Rectal smooth muscle tissue (tissue), 1 donor: ENCODE data around the gene VIT.

Experiments used
- H3K27ac ChIP-seq: one replicate; pipeline ENCODE4 v1.7.0; 2013; ENCODE audit warnings: low read depth, low read length, inconsistent platforms
- H3K27me3 ChIP-seq: one replicate; pipeline ENCODE4 v1.7.0; 2013; ENCODE audit warnings: low read length; ENCODE audit not compliant: control insufficient read depth, insufficient read depth
- H3K36me3 ChIP-seq: one replicate; pipeline ENCODE4 v1.7.0; 2013; ENCODE audit warnings: low read length; ENCODE audit not compliant: control insufficient read depth, insufficient read depth
- H3K4me1 ChIP-seq: one replicate; pipeline ENCODE4 v1.7.0; 2013; ENCODE audit warnings: low read length; ENCODE audit not compliant: control insufficient read depth, insufficient read depth
- H3K4me3 ChIP-seq: one replicate; pipeline ENCODE4 v1.7.0; 2013; ENCODE audit warnings: low read length
- H3K9ac ChIP-seq: one replicate; pipeline ENCODE4 v1.7.0; 2013; ENCODE audit warnings: low read length

VIT gene

GRCh38 chr2:36834203-36834602 is 137.7 kb downstream of the VIT start:
- Histone ChIP-seq H3K4me3 (no peak overlapping the region), H3K9ac (no peak overlapping the region), H3K27me3 (no peaks in the 10 kb centered on the region), H3K36me3 (no peaks in the 10 kb centered on the region), H3K27ac (no peak overlapping the region), H3K4me1 (no peaks in the 10 kb centered on the region)

- no peaks in the 10 kb centered on the region for H3K4me1 ChIP-seq
- no peaks in the 10 kb centered on the region for H3K27me3 ChIP-seq
- H3K36me3 ChIP-seq, result no peaks in the 10 kb centered on the region
- no peak overlapping the region for H3K4me3 ChIP-seq
- no peak overlapping the region for H3K27ac ChIP-seq
- H3K9ac ChIP-seq, result no peak overlapping the region
Observed at GRCh38 chr2:36834731-36835524, 138.4 kb downstream of the VIT start.

GRCh38 chr2:36839976-36840617 is 143.6 kb downstream of the VIT start:
- no peak overlapping the region for H3K9ac ChIP-seq
- no peak overlapping the region for H3K27ac ChIP-seq
- no peak overlapping the region for H3K4me3 ChIP-seq

GRCh38 chr2:36843838-36844237 is 147.3 kb downstream of the VIT start:
- no peak overlapping the region for H3K4me3 ChIP-seq
- H3K27ac ChIP-seq, result no peak overlapping the region
- H3K4me1 ChIP-seq, result no peaks in the 10 kb centered on the region
- H3K9ac ChIP-seq, result no peak overlapping the region
- no peaks in the 10 kb centered on the region for H3K27me3 ChIP-seq
- H3K36me3 ChIP-seq, result no peaks in the 10 kb centered on the region

More at GRCh38 chr2:36839976-36840617, 143.6 kb downstream of the VIT start:
- Histone ChIP-seq H3K4me1 (no peaks in the 10 kb centered on the region), H3K27me3 (no peaks in the 10 kb centered on the region), H3K36me3 (no peaks in the 10 kb centered on the region)

GRCh38 chr2:36849265-36849664 is 152.8 kb downstream of the VIT start:
- Histone ChIP-seq H3K4me3 (no peak overlapping the region), H3K27ac (no peak overlapping the region), H3K36me3 (peaks cover 7% of the 10 kb centered on the region), H3K4me1 (no peaks in the 10 kb centered on the region), H3K9ac (no peak overlapping the region), H3K27me3 (no peaks in the 10 kb centered on the region)

GRCh38 chr2:36854241-36854640 is 157.7 kb downstream of the VIT start:
- Histone ChIP-seq H3K27ac (no peak overlapping the region), H3K36me3 (peaks cover 9% of the 10 kb centered on the region), H3K4me1 (no peaks in the 10 kb centered on the region), H3K9ac (no peak overlapping the region), H3K4me3 (no peak overlapping the region), H3K27me3 (no peaks in the 10 kb centered on the region)

- Histone ChIP-seq H3K27ac (no peak overlapping the region), H3K36me3 (peaks cover 5% of the 10 kb centered on the region), H3K4me1 (no peaks in the 10 kb centered on the region), H3K27me3 (no peaks in the 10 kb centered on the region), H3K4me3 (no peak overlapping the region), H3K9ac (no peak overlapping the region)
Observed at GRCh38 chr2:36855429-36855828, 158.9 kb downstream of the VIT start.

- Histone ChIP-seq H3K4me1 (no peaks in the 10 kb centered on the region), H3K27me3 (no peaks in the 10 kb centered on the region), H3K27ac (no peak overlapping the region), H3K9ac (no peak overlapping the region), H3K36me3 (peaks cover 5% of the 10 kb centered on the region), H3K4me3 (no peak overlapping the region)
Observed at GRCh38 chr2:36857713-36858112, 161.2 kb downstream of the VIT start.

GRCh38 chr2:36858551-36859365 is 162.3 kb downstream of the VIT start:
- Histone ChIP-seq H3K27ac (no peak overlapping the region), H3K4me3 (no peak overlapping the region), H3K36me3 (peaks cover 5% of the 10 kb centered on the region), H3K27me3 (no peaks in the 10 kb centered on the region), H3K9ac (no peak overlapping the region), H3K4me1 (no peaks in the 10 kb centered on the region)

GRCh38 chr2:36859366-36859792 is 162.9 kb downstream of the VIT start:
- Histone ChIP-seq H3K27ac (no peak overlapping the region), H3K27me3 (no peaks in the 10 kb centered on the region), H3K4me3 (no peak overlapping the region), H3K4me1 (no peaks in the 10 kb centered on the region), H3K9ac (no peak overlapping the region), H3K36me3 (peaks cover 4% of the 10 kb centered on the region)

- no peaks in the 10 kb centered on the region for H3K36me3 ChIP-seq
- H3K4me3 ChIP-seq, result no peak overlapping the region
- H3K27ac ChIP-seq, result no peak overlapping the region
- H3K9ac ChIP-seq, result no peak overlapping the region
- no peaks in the 10 kb centered on the region for H3K4me1 ChIP-seq
- H3K27me3 ChIP-seq, result no peaks in the 10 kb centered on the region
Observed at GRCh38 chr2:36861896-36862295, 165.4 kb downstream of the VIT start.
